Adrenal gland (tissue), 12 donors: ENCODE measurements around the gene BICD1. TPM values are rescaled to one million over a fixed set of nuclear protein-coding genes. Genes with fewer than 3 reads are reported as not detected.

ENCODE experiments used
- DNase-seq, 7 donors: peaks; one replicate each; pipeline ENCODE4 v3.0.0-alpha.2; 2019 to 2020
- H3K27ac ChIP-seq, 5 donors: fragments of 200-600 bp; sonication (generic) in 4 of 5; 1 replicate in 3 of 5; 2 replicates in 2 of 5; pipeline versions ENCODE4 v1.5.1 to v1.8.0; 2016 to 2020; ENCODE audit warnings: mild to moderate bottlenecking in 1 of 5
- H3K27me3 ChIP-seq: fragments of 200-600 bp; 2 replicates; pipeline ENCODE4 v1.8.0; 2021
- H3K36me3 ChIP-seq, 2 donors: fragments of 200-600 bp; replicated peaks in 1 of 2; 1 replicate in 1 of 2; 2 replicates in 1 of 2; pipeline versions ENCODE4 v1.5.1 to v1.8.0; 2018 to 2022
- H3K4me1 ChIP-seq, 2 donors: fragments of 200-600 bp; replicated peaks in 1 of 2; 1 replicate in 1 of 2; 2 replicates in 1 of 2; pipeline versions ENCODE4 v1.5.1 to v1.8.0; 2018 to 2021
- H3K4me3 ChIP-seq, 4 donors: fragments of 200-600 bp; sonication (generic) in 3 of 4; one replicate each; pipeline ENCODE4 v1.5.1; 2016 to 2018
- H3K9me3 ChIP-seq, 3 donors: fragments of 200-600 bp; sonication (generic) in 1 of 3; replicated peaks in 1 of 3; 1 replicate in 2 of 3; 2 replicates in 1 of 3; pipeline versions ENCODE4 v1.5.1 to v1.8.0; 2016 to 2021
- POLR2A ChIP-seq, 2 donors: fragments of 450-650 bp; IDR thresholded peaks; one replicate each; pipeline ENCODE4 v1.6.1; 2017; ENCODE audit warnings: antibody characterized with exemption in 2 of 2, mild to moderate bottlenecking in 2 of 2, moderate library complexity in 1 of 2
- WGBS, 4 donors: extraction: QIAGEN DNeasy Blood & Tissue Kit in 2 of 4; methylation state at CpG; one replicate each; pipeline versions ENCODE4 v1.1.5 to v1.1.7; 2013 to 2017; 5-methylcytosine and 5-hydroxymethylcytosine counted together
- intact Hi-C, 2 donors: fragments of 100-400 bp; cut with DNase I; formaldehyde crosslinking; loops; one replicate each; pipeline versions ENCODE4 v1.14.1 to v1.15.0; 2022 to 2023
- polyA plus RNA-seq, 3 donors: library from polyadenylated mRNA; stranded (reverse); fragments of 200-250 nt in 2 of 3; fragments of 350-450 nt in 1 of 3; fragmentation: Illumina TruSeq in 1 of 3; extraction: RNeasy Lipid Tissue Mini Kit (QIAGEN cat#74804) in 1 of 3; gene quantifications; one replicate each; pipeline ENCODE4 v1.2.3, GENCODE V29; 2013 to 2014
- total RNA-seq, 9 donors: library from RNA; depleted of rRNA in 4 of 9; stranded (reverse); fragments of >200 nt in 4 of 9; fragments of 120-200 nt in 1 of 9; fragmentation: NEBNext Ultra II Directional in 1 of 9; extraction: Animal tissue kit (Norgen Biotek cat#: 25700) in 1 of 9; gene quantifications; one replicate each; pipeline versions ENCODE4 v1.1.0 to v1.2.4, GENCODE V29; 2013 to 2023
- TF ChIP-seq, protein P1 (sequence below), 6 experiments: fragments of 450-650 bp in 4 of 6; fragments of 200-600 bp in 2 of 6; sonication (generic) in 1 of 6; IDR thresholded peaks; 1 replicate in 5 of 6; 2 replicates in 1 of 6; pipeline versions ENCODE4 v1.5.1 to v1.8.0; 2016 to 2021; ENCODE audit warnings: antibody characterized with exemption in 6 of 6, mild to moderate bottlenecking in 2 of 6, moderate library complexity in 1 of 6
- donor health status: healthy with polysubstance abuse.
- donor health status: Bipolar disorder and iron deficiency.
- donor health status: DM: yes; HTN: yes; CAD: no.
- donor health status: DM: no; HTN: no; CAD: no.
- donor health status: DM: no; HTN: no; CAD: no.
- donor health status: DM: yes; HTN: yes; CAD: no.

The BICD1 gene
- total and polyA plus RNA-seq, 12 donors, result 2.9 to 18.2 (median 9.4) TPM

DNA sequence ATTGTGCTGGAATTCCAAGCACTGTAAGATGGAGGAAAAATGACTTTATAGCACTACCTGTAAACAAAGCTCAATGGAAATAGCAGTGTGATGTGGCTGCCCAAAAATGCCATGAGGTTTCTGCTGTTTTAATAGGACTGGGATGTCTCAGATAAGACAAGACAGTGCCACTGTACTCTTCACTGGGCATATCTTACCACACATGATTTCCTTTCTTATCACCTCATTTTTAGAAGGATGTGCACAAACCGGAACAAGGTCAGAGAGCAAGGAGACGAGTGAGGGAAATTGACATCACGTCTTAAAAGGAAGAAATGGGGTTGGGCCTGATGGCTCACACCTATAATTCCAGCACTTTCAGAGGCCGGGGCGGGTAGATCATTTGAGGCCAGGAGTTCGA is 254.3 kb downstream of the BICD1 start:
- Histone ChIP-seq H3K9me3 (no peaks in the 10 kb centered on the region), H3K4me1 (no peaks in the 10 kb centered on the region), H3K36me3 (no peaks in the 10 kb centered on the region), H3K4me3 (no peak overlapping the region), H3K27ac (no peak overlapping the region), H3K27me3 (no peaks in the 10 kb centered on the region)
- intact Hi-C loops, result loop anchor here in 1 of 2 donors (10.0 kb wide), 1 partner anchor 304 kb away; no protein-coding TSS in a partner anchor
- no peak for DNase-seq
- no peak for TF ChIP-seq POLR2A (IDR thresholded peaks at IDR 0.05)
- TF ChIP-seq, protein P1, sequence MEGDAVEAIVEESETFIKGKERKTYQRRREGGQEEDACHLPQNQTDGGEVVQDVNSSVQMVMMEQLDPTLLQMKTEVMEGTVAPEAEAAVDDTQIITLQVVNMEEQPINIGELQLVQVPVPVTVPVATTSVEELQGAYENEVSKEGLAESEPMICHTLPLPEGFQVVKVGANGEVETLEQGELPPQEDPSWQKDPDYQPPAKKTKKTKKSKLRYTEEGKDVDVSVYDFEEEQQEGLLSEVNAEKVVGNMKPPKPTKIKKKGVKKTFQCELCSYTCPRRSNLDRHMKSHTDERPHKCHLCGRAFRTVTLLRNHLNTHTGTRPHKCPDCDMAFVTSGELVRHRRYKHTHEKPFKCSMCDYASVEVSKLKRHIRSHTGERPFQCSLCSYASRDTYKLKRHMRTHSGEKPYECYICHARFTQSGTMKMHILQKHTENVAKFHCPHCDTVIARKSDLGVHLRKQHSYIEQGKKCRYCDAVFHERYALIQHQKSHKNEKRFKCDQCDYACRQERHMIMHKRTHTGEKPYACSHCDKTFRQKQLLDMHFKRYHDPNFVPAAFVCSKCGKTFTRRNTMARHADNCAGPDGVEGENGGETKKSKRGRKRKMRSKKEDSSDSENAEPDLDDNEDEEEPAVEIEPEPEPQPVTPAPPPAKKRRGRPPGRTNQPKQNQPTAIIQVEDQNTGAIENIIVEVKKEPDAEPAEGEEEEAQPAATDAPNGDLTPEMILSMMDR (IDR thresholded peaks at IDR 0.05), result no peak
- 72 to 80% (median 74%) methylated on average over 6 of the region's 6 CpGs for WGBS, 4 donors

DNA sequence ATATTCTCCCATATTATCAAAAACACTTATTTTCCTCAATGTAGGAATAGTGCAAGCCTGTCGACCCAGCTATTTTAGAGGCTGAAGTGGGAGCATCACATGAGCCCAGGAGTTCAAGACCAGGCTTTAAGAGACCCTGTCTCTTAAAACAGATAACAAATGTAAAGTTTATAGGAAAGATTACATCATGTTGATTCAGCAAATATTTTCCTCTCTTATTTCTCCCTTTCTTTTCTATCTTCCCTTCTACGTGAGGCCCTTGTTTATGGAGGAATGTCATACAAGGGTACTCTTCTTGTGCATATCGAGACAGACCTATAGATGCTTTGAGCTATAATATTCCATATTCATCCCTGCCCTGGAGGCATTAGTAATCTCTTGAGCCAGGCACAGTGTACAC is 256.2 kb downstream of the BICD1 start:
- WGBS, 4 donors, result 80 to 93% (median 88%) methylated on average over 3 of the region's 3 CpGs
- Histone ChIP-seq H3K4me1 (no peaks in the 10 kb centered on the region), H3K27me3 (no peaks in the 10 kb centered on the region), H3K36me3 (no peaks in the 10 kb centered on the region), H3K27ac (no peak overlapping the region), H3K9me3 (no peaks in the 10 kb centered on the region), H3K4me3 (no peak overlapping the region)
- TF ChIP-seq, protein P1 (IDR thresholded peaks at IDR 0.05), result no peak
- no peak for DNase-seq
- intact Hi-C loops, result loop anchor here in 1 of 2 donors (10.0 kb wide), 1 partner anchor 302 kb away; no protein-coding TSS in a partner anchor

DNA sequence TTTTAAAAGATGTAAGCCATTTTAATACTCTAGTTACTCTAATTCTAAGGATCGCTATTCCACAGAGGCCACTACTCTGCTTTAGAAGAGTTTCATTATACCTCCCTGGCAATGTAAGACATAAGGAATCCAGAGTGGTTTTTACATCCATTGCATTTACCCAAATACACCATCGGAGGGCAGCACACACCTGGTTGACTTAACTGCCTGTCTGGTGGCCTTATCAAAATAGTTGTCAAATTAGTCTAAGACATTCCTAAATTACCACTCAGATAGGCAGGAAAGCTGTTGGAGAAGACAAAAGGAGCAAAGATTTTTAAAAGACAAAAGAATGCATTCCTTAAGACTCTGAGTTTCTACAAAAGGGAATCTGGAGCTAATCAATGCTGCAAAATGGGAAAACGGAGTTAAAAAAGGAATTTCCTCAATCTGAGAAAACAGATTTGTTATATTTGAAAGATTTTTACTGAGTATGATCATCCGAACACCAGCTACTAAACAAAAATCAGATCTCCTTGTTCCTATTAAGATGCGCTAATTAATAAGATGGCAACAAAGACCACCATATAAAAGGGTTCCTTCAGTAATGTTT is 258.9 kb downstream of the BICD1 start:
- H3K27ac ChIP-seq, result no peak overlapping the region
- H3K36me3 ChIP-seq, result no peaks in the 10 kb centered on the region
- H3K4me1 ChIP-seq, result no peaks in the 10 kb centered on the region
- 52 to 54% (median 53%) methylated on average over 5 of the region's 5 CpGs for WGBS, 4 donors
- no peaks in the 10 kb centered on the region for H3K27me3 ChIP-seq
- DNase-seq, result peak; percentile 42 to 78 (median 53)
- TF ChIP-seq, protein P1 (IDR thresholded peaks at IDR 0.05), result peak; percentile 56 to 85 (median 76)
- TF ChIP-seq POLR2A (IDR thresholded peaks at IDR 0.05), result no peak
- intact Hi-C loops, result loop anchor here in 1 of 2 donors (10.0 kb wide), 1 partner anchor 299 kb away; no protein-coding TSS in a partner anchor
- H3K4me3 ChIP-seq, result no peak overlapping the region
- no peaks in the 10 kb centered on the region for H3K9me3 ChIP-seq

DNA sequence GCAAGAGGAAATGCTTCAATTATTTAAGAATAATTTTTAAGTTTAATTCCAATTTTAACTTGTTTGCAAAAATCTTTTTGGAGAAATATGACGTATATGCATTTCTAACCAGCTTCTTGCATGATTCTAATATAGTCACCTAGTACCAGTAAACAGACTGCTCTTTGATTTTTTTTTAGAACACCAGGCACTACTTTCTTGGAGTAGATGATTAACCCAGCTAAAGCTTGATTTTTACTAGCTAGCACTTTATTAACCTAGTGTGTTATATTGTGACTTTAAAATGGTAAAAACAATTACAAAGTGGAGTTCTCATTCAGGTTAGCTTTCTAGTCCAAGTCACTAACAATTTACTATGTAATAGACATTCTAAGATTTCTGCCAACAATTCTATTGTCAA is 260.1 kb downstream of the BICD1 start:
- WGBS, 4 donors, result 80 to 89% (median 82%) methylated on average over 1 of the region's 1 CpG
- no peaks in the 10 kb centered on the region for H3K27me3 ChIP-seq
- no peak overlapping the region for H3K4me3 ChIP-seq
- H3K27ac ChIP-seq, result no peak overlapping the region
- no peaks in the 10 kb centered on the region for H3K4me1 ChIP-seq
- intact Hi-C loops, result loop anchor here in 1 of 2 donors (10.0 kb wide), 1 partner anchor 298 kb away; no protein-coding TSS in a partner anchor
- no peaks in the 10 kb centered on the region for H3K36me3 ChIP-seq
- TF ChIP-seq, protein P1 (IDR thresholded peaks at IDR 0.05), result no peak
- TF ChIP-seq POLR2A (IDR thresholded peaks at IDR 0.05), result no peak
- no peaks in the 10 kb centered on the region for H3K9me3 ChIP-seq
- DNase-seq, result no peak
